ENCODE data around the gene C17orf114.

Gene C17orf114

GRCh38 chr17:4768298-4768697 lies 33.8 kb downstream of the C17orf114 start:
- no peak for DNase-seq (ENCODE audit: low read depth)
- no peak overlapping the region for H3K4me3 ChIP-seq (ENCODE audit: low read depth, low read length)
- TF ChIP-seq CTCF (IDR thresholded peaks at IDR 0.05; ENCODE audit: insufficient read depth, low read depth, low read length): no peak

- DNase-seq (ENCODE audit: low read depth): no peak
- TF ChIP-seq CTCF (IDR thresholded peaks at IDR 0.05; ENCODE audit: insufficient read depth, low read depth, low read length): no peak
- no peak overlapping the region for H3K4me3 ChIP-seq (ENCODE audit: low read depth, low read length)
Measured at GRCh38 chr17:4766723-4767122, 35.4 kb downstream of the C17orf114 start.

GRCh38 chr17:4766201-4766600 lies 35.9 kb downstream of the C17orf114 start:
- no peak for DNase-seq (ENCODE audit: low read depth)
- H3K4me3 ChIP-seq (ENCODE audit: low read depth, low read length): no peak overlapping the region
- no peak for TF ChIP-seq CTCF (IDR thresholded peaks at IDR 0.05; ENCODE audit: insufficient read depth, low read depth, low read length)

- TF ChIP-seq CTCF (IDR thresholded peaks at IDR 0.05; ENCODE audit: insufficient read depth, low read depth, low read length): no peak
- DNase-seq (ENCODE audit: low read depth): no peak
Measured at GRCh38 chr17:4764595-4764994, 37.5 kb downstream of the C17orf114 start.

GRCh38 chr17:4759776-4760236 lies 42.3 kb downstream of the C17orf114 start:
- no peak for TF ChIP-seq CTCF (IDR thresholded peaks at IDR 0.05; ENCODE audit: insufficient read depth, low read depth, low read length)
- DNase-seq (ENCODE audit: low read depth): no peak
- H3K4me3 ChIP-seq (ENCODE audit: low read depth, low read length): no peak overlapping the region

More at GRCh38 chr17:4764595-4764994, 37.5 kb downstream of the C17orf114 start:
- H3K4me3 ChIP-seq (ENCODE audit: low read depth, low read length): no peak overlapping the region

GRCh38 chr17:4753392-4753791 lies 48.7 kb downstream of the C17orf114 start:
- no peak overlapping the region for H3K4me3 ChIP-seq (ENCODE audit: low read depth, low read length)
- DNase-seq (ENCODE audit: low read depth): no peak
- no peak for TF ChIP-seq CTCF (IDR thresholded peaks at IDR 0.05; ENCODE audit: insufficient read depth, low read depth, low read length)

GRCh38 chr17:4751932-4752331 lies 50.2 kb downstream of the C17orf114 start:
- peak; percentile 47 for DNase-seq (ENCODE audit: low read depth)
- no peak for TF ChIP-seq CTCF (IDR thresholded peaks at IDR 0.05; ENCODE audit: insufficient read depth, low read depth, low read length)
- no peak overlapping the region for H3K4me3 ChIP-seq (ENCODE audit: low read depth, low read length)

All from fibroblast of villous mesenchyme (primary cell).